ENCODE data around the gene MDC1. TPM values are rescaled to one million over a fixed set of nuclear protein-coding genes. Genes with fewer than 3 reads are reported as not detected.
"Not testable (repeated sequence)": the region's sequence is repeated elsewhere in the genome, so short reads cannot be mapped to it uniquely, and the experiment has no call there.

Gene MDC1
- total and polyA plus RNA-seq, 4 donors = 7.4 to 34.5 (median 32.3) TPM

DNA sequence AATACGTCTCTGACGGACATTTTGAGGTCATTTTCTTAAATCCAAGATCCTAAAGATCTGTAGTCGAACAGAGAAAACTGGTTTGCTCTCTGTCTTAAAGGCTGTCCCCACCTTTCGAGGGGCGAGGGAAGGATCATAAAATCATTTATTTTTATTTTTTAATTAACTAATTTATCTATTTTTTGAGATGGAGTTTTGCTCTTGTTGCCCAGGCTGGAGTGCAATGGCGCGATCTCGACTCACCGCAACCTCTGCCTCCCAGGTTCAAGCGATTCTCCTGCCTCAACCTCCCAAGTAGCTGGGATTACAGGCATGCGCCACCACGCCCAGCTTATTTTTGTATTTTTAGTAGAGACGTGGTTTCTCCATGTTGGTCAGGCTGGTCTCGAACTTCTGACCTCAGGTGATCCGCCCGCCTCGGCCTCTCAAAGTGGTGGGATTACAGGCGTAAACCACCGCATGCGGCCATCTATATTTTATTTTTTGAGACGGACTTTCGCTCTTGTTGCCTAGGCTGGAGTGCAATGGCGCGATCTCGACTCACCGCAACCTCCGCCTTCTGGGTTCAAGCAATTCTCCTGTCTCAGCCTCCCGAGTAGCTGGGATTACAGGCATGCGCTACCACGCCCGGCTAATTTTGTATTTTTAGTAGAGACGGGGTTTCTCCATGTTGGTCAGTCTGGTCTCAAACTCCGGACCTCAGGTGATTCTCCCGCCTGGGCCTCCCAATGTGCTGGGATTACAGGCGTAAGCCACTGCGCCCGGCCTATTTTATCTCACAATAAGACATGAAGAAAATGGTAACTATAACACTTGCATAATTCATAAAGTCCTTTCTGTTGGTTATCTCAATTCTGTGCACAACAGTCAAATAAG lies 1.0 kb upstream of the MDC1 start:
- H3K4me3 ChIP-seq (ENCODE audit: low read length in 2 of 2); H3K36me3 ChIP-seq (ENCODE audit: control insufficient read depth in 1 of 2, insufficient read depth in 2 of 2, low read length in 1 of 2); H3K9me3 ChIP-seq (ENCODE audit: control insufficient read depth, low read length); H3K27ac ChIP-seq (ENCODE audit: low read depth in 1 of 2, low read length in 2 of 2); H3K4me1 ChIP-seq (ENCODE audit: control insufficient read depth in 1 of 2, insufficient read depth in 2 of 2, low read length in 2 of 2); ATAC-seq (ENCODE audit: low FRiP score); H3K27me3 ChIP-seq (ENCODE audit: control insufficient read depth in 1 of 2, insufficient read depth in 2 of 2, low read length in 1 of 2): not testable (repeated sequence)
- peak in 1 of 2 donors; percentile 38 for DNase-seq
- intact Hi-C loops (cut with DNase I) = loop anchor here in 1 of 2 donors (1.0 kb wide), 2 partner anchors 31 to 36 kb away; no protein-coding TSS in a partner anchor
- WGBS, 2 donors = 79 to 81% methylated on average over 37 of the region's 37 CpGs

DNA sequence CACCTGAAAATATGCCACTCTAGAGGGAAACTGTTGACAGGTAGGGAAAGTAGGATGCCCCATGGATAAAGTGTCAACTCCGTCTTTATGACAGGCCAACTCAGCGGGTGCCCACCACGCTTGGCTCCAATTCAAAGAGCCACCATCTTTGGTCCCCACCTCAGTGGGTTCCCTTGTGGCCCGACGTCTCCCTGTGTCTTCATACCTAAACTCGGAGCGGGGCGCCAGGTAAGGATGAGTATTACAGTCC lies 277 bp downstream of the MDC1 start:
- peak overlapping the region; percentile 15 to 58 for H3K4me3 ChIP-seq (ENCODE audit: low read length in 2 of 2)
- WGBS, 2 donors = 2 to 5% methylated on average over 8 of the region's 8 CpGs
- peaks cover 0 to 5% of the 10 kb centered on the region in 2 donors for H3K36me3 ChIP-seq (ENCODE audit: control insufficient read depth in 1 of 2, insufficient read depth in 2 of 2, low read length in 1 of 2)
- H3K27ac ChIP-seq (ENCODE audit: low read depth in 1 of 2, low read length in 2 of 2) = peak overlapping the region; percentile 51 to 68
- ATAC-seq (ENCODE audit: low FRiP score) (no peak), DNase-seq (no peak)
- H3K9me3 ChIP-seq (ENCODE audit: control insufficient read depth, low read length) = no peaks in the 10 kb centered on the region
- H3K27me3 ChIP-seq (ENCODE audit: control insufficient read depth in 1 of 2, insufficient read depth in 2 of 2, low read length in 1 of 2) = no peaks in the 10 kb centered on the region
- no peaks in the 10 kb centered on the region for H3K4me1 ChIP-seq (ENCODE audit: control insufficient read depth in 1 of 2, insufficient read depth in 2 of 2, low read length in 2 of 2)
- intact Hi-C loops (cut with DNase I) = loop anchor here in 1 of 2 donors (1.0 kb wide), 2 partner anchors 30 to 35 kb away; no protein-coding TSS in a partner anchor

DNA sequence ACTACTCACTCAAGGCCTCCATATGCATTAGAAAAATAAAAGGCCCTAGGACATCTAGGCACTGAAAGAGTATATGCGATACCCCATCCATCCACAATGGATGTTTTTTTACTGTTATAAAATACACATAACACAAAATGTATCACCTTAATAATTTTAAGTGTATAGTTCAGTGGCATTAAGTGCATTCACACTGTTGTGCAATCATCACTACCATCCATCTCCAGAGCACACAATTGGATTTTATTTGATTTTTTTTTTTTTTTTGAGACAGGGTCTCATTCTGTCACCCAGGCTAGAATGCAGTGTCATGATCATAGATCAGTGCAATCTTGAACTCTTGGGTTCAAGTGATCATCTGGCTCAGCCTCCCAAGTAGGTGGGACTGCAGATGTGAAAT lies 2.8 kb downstream of the MDC1 start:
- intact Hi-C loops (cut with DNase I) = no loop called here
- Histone ChIP-seq H3K36me3 (ENCODE audit: control insufficient read depth in 1 of 2, insufficient read depth in 2 of 2, low read length in 1 of 2) (peaks cover 5 to 7% of the 10 kb centered on the region in 2 donors), H3K27ac (ENCODE audit: low read depth in 1 of 2, low read length in 2 of 2) (no peak overlapping the region), H3K9me3 (ENCODE audit: control insufficient read depth, low read length) (no peaks in the 10 kb centered on the region), H3K4me1 (ENCODE audit: control insufficient read depth in 1 of 2, insufficient read depth in 2 of 2, low read length in 2 of 2) (no peaks in the 10 kb centered on the region), H3K4me3 (ENCODE audit: low read length in 2 of 2) (no peak overlapping the region), H3K27me3 (ENCODE audit: control insufficient read depth in 1 of 2, insufficient read depth in 2 of 2, low read length in 1 of 2) (no peaks in the 10 kb centered on the region)
- DNase-seq (no peak), ATAC-seq (ENCODE audit: low FRiP score) (no peak)
- WGBS, 2 donors = 95 to 97% methylated on average over 1 of the region's 1 CpG

DNA sequence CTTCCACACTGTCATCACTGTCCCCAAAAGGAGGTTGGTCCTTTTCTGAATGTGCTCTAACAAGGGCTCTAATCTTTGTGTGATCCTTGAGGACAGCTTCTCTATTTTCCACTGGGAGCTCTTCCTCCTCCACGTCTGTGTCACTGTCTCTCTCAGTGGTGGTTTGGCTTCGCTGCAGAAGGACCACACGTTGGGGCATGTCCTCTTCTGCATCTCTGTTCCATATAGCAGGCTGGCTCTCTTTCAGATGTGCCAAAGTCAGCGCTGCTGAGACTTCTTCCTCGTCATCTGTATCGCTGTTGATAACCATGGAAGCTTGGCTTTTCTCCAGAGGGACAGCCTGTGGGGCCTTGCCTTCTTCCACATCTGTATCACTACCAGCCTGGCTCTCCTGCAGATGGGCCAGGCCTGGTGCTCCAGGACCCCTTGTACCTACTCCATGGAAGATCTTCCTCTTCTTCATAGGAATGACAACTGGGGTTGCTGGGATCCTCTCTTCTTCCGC lies 4.6 kb downstream of the MDC1 start:
- H3K27me3 ChIP-seq (ENCODE audit: control insufficient read depth in 1 of 2, insufficient read depth in 2 of 2, low read length in 1 of 2) = no peaks in the 10 kb centered on the region
- peak in 1 of 2 donors; percentile 24 for DNase-seq
- H3K4me1 ChIP-seq (ENCODE audit: control insufficient read depth in 1 of 2, insufficient read depth in 2 of 2, low read length in 2 of 2) = no peaks in the 10 kb centered on the region

DNA sequence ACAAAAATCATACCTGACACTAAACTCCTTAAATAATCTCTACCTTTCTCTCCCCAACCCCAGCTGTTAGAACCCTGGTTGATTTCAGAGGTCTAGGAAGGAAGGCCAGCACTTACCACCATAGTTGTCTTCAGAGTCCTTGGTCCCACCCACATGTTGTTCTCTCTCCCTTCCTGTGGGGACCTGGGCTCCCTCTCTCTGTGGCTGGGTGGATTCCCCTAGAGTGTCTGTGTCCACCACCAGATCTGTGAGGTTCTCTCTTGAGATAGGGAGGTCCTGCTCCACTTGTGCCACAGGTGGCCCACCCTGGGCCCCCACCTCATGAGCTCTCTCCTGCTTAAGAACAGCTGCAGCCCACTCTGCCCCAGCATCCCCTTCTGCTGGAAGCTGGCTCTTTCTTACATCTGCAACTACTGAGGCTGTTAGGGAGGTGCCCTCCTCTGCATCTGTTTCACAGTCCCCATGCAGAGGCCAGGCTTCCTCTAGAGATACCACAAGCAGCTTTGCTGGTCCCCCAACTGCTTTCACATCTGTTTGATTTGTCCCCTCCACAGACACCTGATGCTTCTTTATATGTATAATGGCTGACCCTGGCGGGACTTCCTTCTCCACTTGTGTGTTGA lies 5.2 kb downstream of the MDC1 start:
- Histone ChIP-seq H3K4me3 (ENCODE audit: low read length in 2 of 2) (no peak overlapping the region), H3K27me3 (ENCODE audit: control insufficient read depth in 1 of 2, insufficient read depth in 2 of 2, low read length in 1 of 2) (no peaks in the 10 kb centered on the region), H3K4me1 (ENCODE audit: control insufficient read depth in 1 of 2, insufficient read depth in 2 of 2, low read length in 2 of 2) (no peaks in the 10 kb centered on the region), H3K27ac (ENCODE audit: low read depth in 1 of 2, low read length in 2 of 2) (no peak overlapping the region), H3K9me3 (ENCODE audit: control insufficient read depth, low read length) (no peaks in the 10 kb centered on the region), H3K36me3 (ENCODE audit: control insufficient read depth in 1 of 2, insufficient read depth in 2 of 2, low read length in 1 of 2) (peaks cover 5 to 7% of the 10 kb centered on the region in 2 donors)
- peak in 1 of 2 donors; percentile 21 for DNase-seq
- 94% methylated on average over 1 of the region's 1 CpG for WGBS, 2 donors
- no peak for ATAC-seq (ENCODE audit: low FRiP score)
- intact Hi-C loops (cut with DNase I) = no loop called here

More for the DNA sequence above, 4.6 kb downstream of the MDC1 start:
- 87% methylated on average over 7 of the region's 7 CpGs for WGBS, 2 donors
- no peak overlapping the region for H3K27ac ChIP-seq (ENCODE audit: low read depth in 1 of 2, low read length in 2 of 2)
- peaks cover 5 to 7% of the 10 kb centered on the region in 2 donors for H3K36me3 ChIP-seq (ENCODE audit: control insufficient read depth in 1 of 2, insufficient read depth in 2 of 2, low read length in 1 of 2)
- no peaks in the 10 kb centered on the region for H3K9me3 ChIP-seq (ENCODE audit: control insufficient read depth, low read length)
- ATAC-seq (ENCODE audit: low FRiP score) = no peak
- H3K4me3 ChIP-seq (ENCODE audit: low read length in 2 of 2) = no peak overlapping the region
- intact Hi-C loops (cut with DNase I) = no loop called here

DNA sequence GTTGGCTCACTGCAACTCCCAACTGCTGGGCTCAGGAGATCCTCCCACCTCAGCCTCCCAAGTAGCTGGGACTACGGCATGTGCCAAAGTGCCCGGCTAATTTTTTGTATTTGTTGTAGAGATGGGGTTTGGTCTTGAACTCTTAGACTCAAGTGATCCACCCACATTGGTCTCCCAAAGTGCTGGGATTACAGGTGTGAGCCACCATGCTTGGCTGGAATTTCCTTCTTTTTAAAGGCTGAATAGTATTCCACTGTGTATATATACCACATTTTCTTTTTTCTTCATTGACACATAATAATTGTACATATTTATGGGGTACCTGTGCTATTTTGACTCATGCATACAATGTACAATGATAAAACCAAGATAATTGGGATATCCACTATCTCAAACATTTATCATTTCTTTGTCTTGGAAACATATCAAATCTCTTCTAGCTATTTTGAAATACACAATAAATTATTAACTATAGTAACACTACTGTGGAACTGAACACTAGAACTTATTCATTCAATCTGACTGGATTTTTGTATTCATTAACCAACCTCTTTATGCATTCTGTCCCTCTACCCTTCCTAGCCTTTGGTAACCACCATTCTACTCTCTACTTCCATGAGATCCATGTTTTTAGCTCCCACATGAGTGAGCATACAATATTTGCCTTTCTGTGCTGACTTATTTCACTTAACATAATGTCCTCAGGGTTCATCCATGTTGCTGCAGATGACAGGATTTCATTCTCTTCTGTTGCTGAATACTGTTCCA lies 7.8 kb downstream of the MDC1 start:
- Histone ChIP-seq H3K27me3 (ENCODE audit: control insufficient read depth in 1 of 2, insufficient read depth in 2 of 2, low read length in 1 of 2) (no peaks in the 10 kb centered on the region), H3K4me1 (ENCODE audit: control insufficient read depth in 1 of 2, insufficient read depth in 2 of 2, low read length in 2 of 2) (no peaks in the 10 kb centered on the region), H3K27ac (ENCODE audit: low read depth in 1 of 2, low read length in 2 of 2) (no peak overlapping the region), H3K9me3 (ENCODE audit: control insufficient read depth, low read length) (no peaks in the 10 kb centered on the region), H3K4me3 (ENCODE audit: low read length in 2 of 2) (no peak overlapping the region), H3K36me3 (ENCODE audit: control insufficient read depth in 1 of 2, insufficient read depth in 2 of 2, low read length in 1 of 2) (peaks cover 5 to 7% of the 10 kb centered on the region in 2 donors)
- DNase-seq (no peak), ATAC-seq (ENCODE audit: low FRiP score) (no peak)
- WGBS, 2 donors = 96 to 100% methylated on average over 2 of the region's 2 CpGs
- intact Hi-C loops (cut with DNase I) = no loop called here

DNA sequence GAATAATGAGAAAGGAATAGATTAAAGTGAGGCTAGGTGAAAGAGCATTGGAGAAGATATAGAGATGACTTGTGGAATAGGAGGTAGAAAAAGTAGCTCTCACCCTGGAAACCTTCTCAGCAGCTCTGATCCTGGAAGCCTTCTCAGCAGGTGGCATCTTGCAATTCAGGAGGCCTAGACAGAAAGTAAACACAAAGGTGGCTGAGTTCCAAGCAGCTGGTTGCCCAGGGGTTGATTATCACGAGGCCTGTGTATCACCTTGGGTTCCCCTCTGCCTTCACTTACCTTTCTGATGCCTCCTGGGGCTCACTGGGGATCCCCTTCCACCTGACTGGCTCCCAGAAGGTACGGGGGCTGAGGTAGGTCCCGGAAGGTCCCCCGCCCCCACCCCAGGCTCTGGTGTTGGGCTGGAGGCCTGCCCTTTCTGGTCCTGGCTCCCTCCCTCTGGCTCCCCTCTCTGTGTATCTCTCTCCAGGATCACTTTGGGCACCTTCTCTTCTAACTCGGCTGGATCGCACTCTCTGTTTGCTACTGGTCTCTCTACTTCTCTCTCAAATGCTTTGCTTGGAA lies 9.7 kb downstream of the MDC1 start:
- ATAC-seq (ENCODE audit: low FRiP score) (no peak), DNase-seq (peak in 1 of 2 donors; percentile 57)
- peaks cover 3 to 5% of the 10 kb centered on the region in 2 donors for H3K36me3 ChIP-seq (ENCODE audit: control insufficient read depth in 1 of 2, insufficient read depth in 2 of 2, low read length in 1 of 2)
- H3K27me3 ChIP-seq (ENCODE audit: control insufficient read depth in 1 of 2, insufficient read depth in 2 of 2, low read length in 1 of 2) = no peaks in the 10 kb centered on the region
- WGBS, 2 donors = 69 to 78% methylated on average over 6 of the region's 6 CpGs
- no peak overlapping the region for H3K27ac ChIP-seq (ENCODE audit: low read depth in 1 of 2, low read length in 2 of 2)
- intact Hi-C loops (cut with DNase I) = no loop called here
- no peaks in the 10 kb centered on the region for H3K9me3 ChIP-seq (ENCODE audit: control insufficient read depth, low read length)
- no peak overlapping the region for H3K4me3 ChIP-seq (ENCODE audit: low read length in 2 of 2)
- H3K4me1 ChIP-seq (ENCODE audit: control insufficient read depth in 1 of 2, insufficient read depth in 2 of 2, low read length in 2 of 2) = no peaks in the 10 kb centered on the region

DNA sequence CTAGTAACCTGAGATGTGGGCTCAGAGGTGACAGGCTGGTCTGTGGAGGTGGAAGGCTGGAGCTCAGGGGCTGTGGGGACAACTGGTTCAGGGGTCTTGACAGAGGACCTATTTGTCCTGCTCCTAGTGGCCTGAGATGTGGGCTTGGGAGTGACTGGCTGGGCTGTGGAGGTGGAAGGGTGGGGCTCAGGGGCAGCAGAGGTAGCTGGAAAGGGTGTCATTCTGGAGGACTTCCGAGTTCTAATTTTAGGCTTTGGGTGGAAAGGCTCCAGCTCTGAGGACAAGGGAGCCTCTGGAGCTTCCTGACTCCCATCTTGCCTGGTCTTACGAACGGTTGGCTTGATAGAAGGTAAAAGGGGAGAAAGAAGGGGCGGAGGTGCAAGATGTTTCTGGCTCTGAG lies 11.5 kb downstream of the MDC1 start:
- DNase-seq (peak in 1 of 2 donors; percentile 10), ATAC-seq (ENCODE audit: low FRiP score) (no peak)
- intact Hi-C loops (cut with DNase I) = no loop called here
- Histone ChIP-seq H3K4me1 (ENCODE audit: control insufficient read depth in 1 of 2, insufficient read depth in 2 of 2, low read length in 2 of 2) (no peaks in the 10 kb centered on the region), H3K4me3 (ENCODE audit: low read length in 2 of 2) (no peak overlapping the region), H3K36me3 (ENCODE audit: control insufficient read depth in 1 of 2, insufficient read depth in 2 of 2, low read length in 1 of 2) (peaks cover 0 to under 1% of the 10 kb centered on the region in 2 donors), H3K27me3 (ENCODE audit: control insufficient read depth in 1 of 2, insufficient read depth in 2 of 2, low read length in 1 of 2) (no peaks in the 10 kb centered on the region), H3K27ac (ENCODE audit: low read depth in 1 of 2, low read length in 2 of 2) (no peak overlapping the region), H3K9me3 (ENCODE audit: control insufficient read depth, low read length) (no peaks in the 10 kb centered on the region)
- WGBS, 2 donors = 78 to 81% methylated on average over 4 of the region's 4 CpGs

All from aorta (tissue), 5 donors.